Caco-2 (cell line): ENCODE results near the gene NPLOC4. TPM values are rescaled to one million over a fixed set of nuclear protein-coding genes. Genes with fewer than 3 reads are reported as not detected.
A peak's percentile ranks its signal among the peaks of the same experiment; 100 is the strongest.

ENCODE experiments used
- BruUV-seq: library from RNA; stranded (reverse); fragments of 400-500 nt; replicated peaks from 2 replicates; lab custom pipeline; 2021; lab: Mats Ljungman, UMichigan
- CTCF ChIA-PET: fragments of 300-600 bp; sonication (Branson Sonifier 250); formaldehyde crosslinking; loops from one replicate; lab custom pipeline; 2022; ENCODE audit warnings: antibody characterized with exemption; lab: Charles Lee
- POLR2A ChIA-PET: fragments of 300-600 bp; sonication (Branson Sonifier 250); formaldehyde crosslinking; loops from one replicate; lab custom pipeline; 2022; ENCODE audit warnings: antibody characterized with exemption; lab: Charles Lee
- DNase-seq, 2 experiments: peaks; one replicate each; pipeline versions ENCODE4 v3.0.0 to v3.0.0-alpha.2; 2020 to 2022
- H3K27me3 ChIP-seq: replicated peaks from 2 replicates; pipeline ENCODE4 v1.6.0; 2011; ENCODE audit warnings: low read length; ENCODE audit not compliant: control insufficient read depth, insufficient read depth
- H3K36me3 ChIP-seq: 2 replicates; pipeline ENCODE4 v1.5.1; 2011; ENCODE audit warnings: low read length; ENCODE audit not compliant: control insufficient read depth, insufficient read depth
- H3K4me1 ChIP-seq: fragments of 250-450 bp; sonication (Bioruptor Pico); 2 replicates; pipeline ENCODE4 v1.5.1; 2020; ENCODE audit warnings: mild to moderate bottlenecking
- H3K4me3 ChIP-seq: 2 replicates; pipeline ENCODE4 v1.5.1; 2011; ENCODE audit warnings: low read depth, mild to moderate bottlenecking, control low read depth, low read length
- H3K9me3 ChIP-seq: fragments of 250-450 bp; sonication (Bioruptor Pico); 2 replicates; pipeline ENCODE4 v1.5.1; 2020; ENCODE audit warnings: mild to moderate bottlenecking, moderate library complexity
- H3K27ac Mint-ChIP-seq: one replicate; pipeline ENCODE4 v1.8.0; 2022; ENCODE audit warnings: mixed read lengths; ENCODE audit not compliant: unreplicated experiment
- H3K27me3 Mint-ChIP-seq: one replicate; pipeline ENCODE4 v1.8.0; 2022; ENCODE audit warnings: mixed read lengths; ENCODE audit not compliant: insufficient read depth, unreplicated experiment
- H3K36me3 Mint-ChIP-seq: one replicate; pipeline ENCODE4 v1.8.0; 2022; ENCODE audit warnings: mild to moderate bottlenecking, mixed read lengths; ENCODE audit not compliant: insufficient read depth, unreplicated experiment
- H3K4me1 Mint-ChIP-seq: one replicate; pipeline ENCODE4 v1.8.0; 2022; ENCODE audit warnings: low read depth, mixed read lengths; ENCODE audit not compliant: unreplicated experiment
- H3K4me3 Mint-ChIP-seq: one replicate; pipeline ENCODE4 v1.8.0; 2022; ENCODE audit warnings: mild to moderate bottlenecking, moderate library complexity, mixed read lengths; ENCODE audit not compliant: unreplicated experiment
- H3K9me3 Mint-ChIP-seq: one replicate; pipeline ENCODE4 v1.8.0; 2022; ENCODE audit warnings: mixed read lengths; ENCODE audit not compliant: unreplicated experiment
- intact Hi-C: fragments of 100-400 bp; cut with micrococcal nuclease; formaldehyde crosslinking; loops from one replicate; pipeline ENCODE4 v1.10.0; 2022; ENCODE audit not compliant: unreplicated experiment
- total RNA-seq: library from RNA; stranded (reverse); gene quantifications from 2 replicates; pipeline ENCODE4 v1.2.3, GENCODE V29; 2022
- TF ChIP-seq, protein P1 (sequence below), 2 experiments: fragments of 200-600 bp in 1 of 2; IDR thresholded peaks; 1 replicate in 1 of 2; 2 replicates in 1 of 2; pipeline versions ENCODE4 v1.5.1 to v1.8.0; 2011 to 2022; ENCODE audit warnings: antibody characterized with exemption in 1 of 2, control low read depth in 1 of 2, inconsistent platforms in 1 of 2, low read depth in 1 of 2, low read length in 1 of 2, mild to moderate bottlenecking in 1 of 2, moderate library complexity in 1 of 2; ENCODE audit not compliant: insufficient read depth in 1 of 2, severe bottlenecking in 1 of 2, unreplicated experiment in 1 of 2

Gene NPLOC4
- total RNA-seq, 1 experiment from 2014 or later: 139 TPM

DNA sequence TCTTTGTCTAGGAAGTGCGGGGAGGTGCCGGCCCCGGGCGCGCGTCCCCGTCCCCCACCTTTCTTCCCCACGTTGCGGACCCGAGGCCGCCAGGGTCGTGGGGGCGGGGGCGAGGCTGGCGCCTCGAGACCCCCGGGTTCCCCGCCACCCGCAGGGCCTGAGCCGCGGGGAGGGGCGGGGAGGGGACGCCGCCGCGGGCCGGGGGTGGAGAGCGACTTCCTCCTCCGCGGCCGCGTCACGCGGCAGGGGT lies 122.5 kb downstream of the NPLOC4 start:
- Histone ChIP-seq H3K9me3 (no peaks in the 10 kb centered on the region), H3K36me3 (peaks cover 18% of the 10 kb centered on the region), H3K4me3 (peak overlapping the region; percentile 72), H3K4me1 (peaks cover 44% of the 10 kb centered on the region), H3K27me3 (no peaks in the 10 kb centered on the region)
- TF ChIP-seq, protein P1, sequence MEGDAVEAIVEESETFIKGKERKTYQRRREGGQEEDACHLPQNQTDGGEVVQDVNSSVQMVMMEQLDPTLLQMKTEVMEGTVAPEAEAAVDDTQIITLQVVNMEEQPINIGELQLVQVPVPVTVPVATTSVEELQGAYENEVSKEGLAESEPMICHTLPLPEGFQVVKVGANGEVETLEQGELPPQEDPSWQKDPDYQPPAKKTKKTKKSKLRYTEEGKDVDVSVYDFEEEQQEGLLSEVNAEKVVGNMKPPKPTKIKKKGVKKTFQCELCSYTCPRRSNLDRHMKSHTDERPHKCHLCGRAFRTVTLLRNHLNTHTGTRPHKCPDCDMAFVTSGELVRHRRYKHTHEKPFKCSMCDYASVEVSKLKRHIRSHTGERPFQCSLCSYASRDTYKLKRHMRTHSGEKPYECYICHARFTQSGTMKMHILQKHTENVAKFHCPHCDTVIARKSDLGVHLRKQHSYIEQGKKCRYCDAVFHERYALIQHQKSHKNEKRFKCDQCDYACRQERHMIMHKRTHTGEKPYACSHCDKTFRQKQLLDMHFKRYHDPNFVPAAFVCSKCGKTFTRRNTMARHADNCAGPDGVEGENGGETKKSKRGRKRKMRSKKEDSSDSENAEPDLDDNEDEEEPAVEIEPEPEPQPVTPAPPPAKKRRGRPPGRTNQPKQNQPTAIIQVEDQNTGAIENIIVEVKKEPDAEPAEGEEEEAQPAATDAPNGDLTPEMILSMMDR (IDR thresholded peaks at IDR 0.05; ENCODE audit: insufficient read depth in 1 of 2, low read depth in 1 of 2, low read length in 1 of 2, severe bottlenecking in 1 of 2, unreplicated experiment in 1 of 2): no peak
- Mint-ChIP-seq H3K9me3 (no peaks in the 10 kb centered on the region), H3K4me3 (peak overlapping the region; percentile 92), H3K27me3 (no peaks in the 10 kb centered on the region), H3K27ac (peak overlapping the region; percentile 96), H3K36me3 (peaks cover 74% of the 10 kb centered on the region), H3K4me1 (peaks cover 33% of the 10 kb centered on the region)
- intact Hi-C loops: loop anchor here (10.0 kb wide), 1 partner anchor 120 kb away; the partner anchor contains the start of gene BAHCC1
- CTCF ChIA-PET: interaction anchor here (1.3 kb wide), 1 partner anchor 30 kb away, joined by 3 read pairs; no protein-coding TSS in a partner anchor
- BruUV-seq: no TSS peak
- POLR2A ChIA-PET: interaction anchor here (0.9 to 2.3 kb wide), 3 partner anchors 14 to 523 kb away, joined by 3 to 12 read pairs (median 8); partner anchors contain the start of gene DCXR
- no peak for DNase-seq

- Mint-ChIP-seq H3K4me1 (peaks cover 38% of the 10 kb centered on the region), H3K9me3 (no peaks in the 10 kb centered on the region), H3K27me3 (no peaks in the 10 kb centered on the region), H3K36me3 (peaks cover 76% of the 10 kb centered on the region), H3K27ac (peak overlapping the region; percentile 96), H3K4me3 (peak overlapping the region; percentile 92)
- H3K4me3 ChIP-seq: peak overlapping the region; percentile 72
- H3K27me3 ChIP-seq: no peaks in the 10 kb centered on the region
- no peaks in the 10 kb centered on the region for H3K9me3 ChIP-seq
- ChIA-PET CTCF (interaction anchor here (1.3 kb wide), 1 partner anchor 29 kb away, joined by 3 read pairs; no protein-coding TSS in a partner anchor), POLR2A (interaction anchor here (0.5 to 2.3 kb wide), 6 partner anchors 14 to 524 kb away, joined by 3 to 12 read pairs (median 5); partner anchors contain the start of genes DCXR and SLC38A10)
- TF ChIP-seq, protein P1 (IDR thresholded peaks at IDR 0.05; ENCODE audit: insufficient read depth in 1 of 2, low read depth in 1 of 2, low read length in 1 of 2, severe bottlenecking in 1 of 2, unreplicated experiment in 1 of 2): no peak
- no TSS peak for BruUV-seq
- DNase-seq: peak; percentile 83 to 85
- H3K36me3 ChIP-seq: peaks cover 18% of the 10 kb centered on the region
- H3K4me1 ChIP-seq: peaks cover 45% of the 10 kb centered on the region
- intact Hi-C loops: loop anchor here (10.0 kb wide), 1 partner anchor 119 kb away; the partner anchor contains the start of gene BAHCC1
Measured at GRCh38 chr17:81513753-81514488, 123.0 kb downstream of the NPLOC4 start.

GRCh38 chr17:81513372-81513752 lies 123.5 kb downstream of the NPLOC4 start:
- Mint-ChIP-seq H3K4me3 (peak overlapping the region; percentile 92), H3K27ac (peak overlapping the region; percentile 96), H3K4me1 (peaks cover 38% of the 10 kb centered on the region), H3K9me3 (no peaks in the 10 kb centered on the region), H3K36me3 (peaks cover 76% of the 10 kb centered on the region), H3K27me3 (no peaks in the 10 kb centered on the region)
- peak overlapping the region; percentile 72 for H3K4me3 ChIP-seq
- peaks cover 18% of the 10 kb centered on the region for H3K36me3 ChIP-seq
- POLR2A ChIA-PET: interaction anchor here (0.5 to 2.3 kb wide), 7 partner anchors 13 to 524 kb away, joined by 3 to 12 read pairs (median 4); partner anchors contain the start of genes DCXR and SLC38A10
- H3K27me3 ChIP-seq: no peaks in the 10 kb centered on the region
- TF ChIP-seq, protein P1 (IDR thresholded peaks at IDR 0.05; ENCODE audit: insufficient read depth in 1 of 2, low read depth in 1 of 2, low read length in 1 of 2, severe bottlenecking in 1 of 2, unreplicated experiment in 1 of 2): no peak
- peak; percentile 79 to 88 for DNase-seq
- CTCF ChIA-PET: interaction anchor here (1.3 kb wide), 1 partner anchor 29 kb away, joined by 3 read pairs; no protein-coding TSS in a partner anchor
- no peaks in the 10 kb centered on the region for H3K9me3 ChIP-seq
- H3K4me1 ChIP-seq: peaks cover 40% of the 10 kb centered on the region
- BruUV-seq: no TSS peak
- intact Hi-C loops: loop anchor here (10.0 kb wide), 1 partner anchor 119 kb away; the partner anchor contains the start of gene BAHCC1
